Omental fat pad (tissue), 4 donors: ENCODE data around the gene ARL6IP4. TPM values are rescaled to one million over a fixed set of nuclear protein-coding genes. Genes with fewer than 3 reads are reported as not detected.

Experiments used
- ATAC-seq: fragments of 150-250 bp; one replicate; pipeline ENCODE4 v1.9.1; 2016; ENCODE audit warnings: mild to moderate bottlenecking, moderate library complexity; ENCODE audit not compliant: low FRiP score
- DNase-seq: peaks from one replicate; pipeline ENCODE4 v3.0.0-alpha.2; 2019; ENCODE audit warnings: low spot score
- total RNA-seq, 4 donors: library from RNA; depleted of rRNA; stranded (reverse); fragments of >200 nt; gene quantifications; one replicate each; pipeline ENCODE4 v1.1.0, GENCODE V29; 2016
- TF ChIP-seq, protein P1 (sequence below), 3 donors: fragments of 450-650 bp; IDR thresholded peaks; one replicate each; pipeline ENCODE4 v1.5.1; 2016 to 2017; ENCODE audit warnings: antibody characterized with exemption in 3 of 3, mild to moderate bottlenecking in 3 of 3, moderate library complexity in 2 of 3

ARL6IP4 gene
- total RNA-seq, 4 donors from 2014 or later: 146 to 241 (median 189) TPM

DNA sequence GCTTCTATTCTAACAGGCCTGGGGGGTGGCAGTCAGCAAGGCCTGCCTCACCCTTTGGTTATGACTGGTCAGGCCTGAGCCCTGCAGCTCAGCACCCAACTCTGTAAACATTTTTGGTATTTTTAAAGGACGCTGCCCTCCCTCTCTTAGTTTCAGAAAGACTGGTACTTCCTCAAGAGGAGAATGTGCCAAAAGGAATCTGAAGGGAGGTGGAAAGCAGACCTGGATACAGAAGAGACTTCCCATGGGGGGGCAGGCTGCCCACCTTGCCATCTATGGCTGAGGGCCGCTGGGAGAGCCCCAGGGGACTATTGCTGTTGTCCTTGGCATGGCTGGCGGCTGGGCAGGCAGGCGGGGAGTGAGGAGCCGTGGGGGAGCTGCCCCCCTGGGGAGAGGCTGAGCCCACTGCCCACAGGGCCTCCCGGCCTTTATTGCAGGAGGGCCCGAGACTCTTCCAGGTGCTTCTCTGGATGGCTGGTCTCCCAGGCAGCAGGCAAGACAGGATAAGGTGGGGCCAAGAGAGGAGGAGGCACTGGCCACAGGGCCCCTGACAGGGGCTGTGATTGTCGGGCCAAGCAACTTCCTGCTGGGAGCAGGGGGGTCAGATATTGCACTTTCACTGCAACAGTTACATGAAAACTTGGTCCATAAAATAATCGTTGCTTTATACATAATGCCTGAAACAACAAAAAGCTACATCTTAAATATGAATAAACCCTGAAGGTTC is 3.5 kb downstream of the ARL6IP4 start:
- TF ChIP-seq, protein P1, sequence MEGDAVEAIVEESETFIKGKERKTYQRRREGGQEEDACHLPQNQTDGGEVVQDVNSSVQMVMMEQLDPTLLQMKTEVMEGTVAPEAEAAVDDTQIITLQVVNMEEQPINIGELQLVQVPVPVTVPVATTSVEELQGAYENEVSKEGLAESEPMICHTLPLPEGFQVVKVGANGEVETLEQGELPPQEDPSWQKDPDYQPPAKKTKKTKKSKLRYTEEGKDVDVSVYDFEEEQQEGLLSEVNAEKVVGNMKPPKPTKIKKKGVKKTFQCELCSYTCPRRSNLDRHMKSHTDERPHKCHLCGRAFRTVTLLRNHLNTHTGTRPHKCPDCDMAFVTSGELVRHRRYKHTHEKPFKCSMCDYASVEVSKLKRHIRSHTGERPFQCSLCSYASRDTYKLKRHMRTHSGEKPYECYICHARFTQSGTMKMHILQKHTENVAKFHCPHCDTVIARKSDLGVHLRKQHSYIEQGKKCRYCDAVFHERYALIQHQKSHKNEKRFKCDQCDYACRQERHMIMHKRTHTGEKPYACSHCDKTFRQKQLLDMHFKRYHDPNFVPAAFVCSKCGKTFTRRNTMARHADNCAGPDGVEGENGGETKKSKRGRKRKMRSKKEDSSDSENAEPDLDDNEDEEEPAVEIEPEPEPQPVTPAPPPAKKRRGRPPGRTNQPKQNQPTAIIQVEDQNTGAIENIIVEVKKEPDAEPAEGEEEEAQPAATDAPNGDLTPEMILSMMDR (IDR thresholded peaks at IDR 0.05): no peak
- no peak for ATAC-seq
- no peak for DNase-seq

GRCh38 chr12:122984612-122985337 is 4.3 kb downstream of the ARL6IP4 start:
- TF ChIP-seq, protein P1 (IDR thresholded peaks at IDR 0.05): no peak
- DNase-seq: no peak
- ATAC-seq: no peak

DNA sequence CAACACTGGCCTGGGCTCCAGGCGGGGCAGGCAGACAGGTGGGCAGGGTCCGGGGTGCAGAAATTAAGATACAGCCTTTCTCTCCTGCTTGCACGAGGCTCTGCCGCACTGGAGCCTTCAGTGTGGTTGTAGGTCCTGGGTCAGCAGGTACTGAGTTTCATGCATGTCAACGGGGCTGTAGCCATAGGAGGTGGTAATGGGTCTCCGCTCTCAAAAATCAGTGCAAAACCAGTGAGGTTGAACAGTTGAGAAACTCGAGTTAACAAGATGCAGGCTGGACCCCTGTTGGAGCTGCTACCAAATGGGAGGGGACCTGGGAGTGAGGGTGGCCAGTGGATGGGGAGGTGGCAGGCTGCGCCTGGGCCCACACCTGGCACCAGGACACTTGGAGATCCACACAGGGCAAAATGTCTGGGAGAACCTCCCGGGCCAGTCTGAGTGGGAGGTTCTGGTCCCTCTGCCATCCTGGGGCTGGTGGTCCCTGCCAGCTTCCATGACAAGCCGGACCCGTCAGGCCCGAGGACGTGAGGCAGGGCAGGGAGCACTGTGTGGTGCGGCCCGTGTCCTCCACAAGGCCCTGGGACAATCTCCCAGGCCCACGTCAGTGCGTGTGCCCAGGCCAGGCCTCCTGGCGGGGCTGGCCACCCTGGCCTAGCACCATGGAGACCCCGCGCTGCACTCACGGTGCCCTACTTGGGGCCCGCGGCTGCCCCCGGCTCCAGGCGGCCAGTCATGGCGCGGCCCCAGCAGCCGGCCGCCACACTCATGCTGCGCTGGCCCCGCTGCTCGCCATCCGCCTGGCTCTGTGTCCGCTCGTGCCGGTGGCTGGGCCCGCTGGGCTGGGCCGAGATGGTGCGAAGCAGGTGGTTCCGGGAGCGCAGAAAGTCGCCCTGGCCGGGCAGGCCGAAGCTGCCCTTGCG is 5.1 kb downstream of the ARL6IP4 start:
- ATAC-seq (no peak), DNase-seq (no peak)
- TF ChIP-seq, protein P1 (IDR thresholded peaks at IDR 0.05): no peak

- no peak for ATAC-seq
- TF ChIP-seq, protein P1 (IDR thresholded peaks at IDR 0.05): no peak
These were observed 5.9 kb downstream of the ARL6IP4 start for GRCh38 chr12:122986258-122986871.

DNA sequence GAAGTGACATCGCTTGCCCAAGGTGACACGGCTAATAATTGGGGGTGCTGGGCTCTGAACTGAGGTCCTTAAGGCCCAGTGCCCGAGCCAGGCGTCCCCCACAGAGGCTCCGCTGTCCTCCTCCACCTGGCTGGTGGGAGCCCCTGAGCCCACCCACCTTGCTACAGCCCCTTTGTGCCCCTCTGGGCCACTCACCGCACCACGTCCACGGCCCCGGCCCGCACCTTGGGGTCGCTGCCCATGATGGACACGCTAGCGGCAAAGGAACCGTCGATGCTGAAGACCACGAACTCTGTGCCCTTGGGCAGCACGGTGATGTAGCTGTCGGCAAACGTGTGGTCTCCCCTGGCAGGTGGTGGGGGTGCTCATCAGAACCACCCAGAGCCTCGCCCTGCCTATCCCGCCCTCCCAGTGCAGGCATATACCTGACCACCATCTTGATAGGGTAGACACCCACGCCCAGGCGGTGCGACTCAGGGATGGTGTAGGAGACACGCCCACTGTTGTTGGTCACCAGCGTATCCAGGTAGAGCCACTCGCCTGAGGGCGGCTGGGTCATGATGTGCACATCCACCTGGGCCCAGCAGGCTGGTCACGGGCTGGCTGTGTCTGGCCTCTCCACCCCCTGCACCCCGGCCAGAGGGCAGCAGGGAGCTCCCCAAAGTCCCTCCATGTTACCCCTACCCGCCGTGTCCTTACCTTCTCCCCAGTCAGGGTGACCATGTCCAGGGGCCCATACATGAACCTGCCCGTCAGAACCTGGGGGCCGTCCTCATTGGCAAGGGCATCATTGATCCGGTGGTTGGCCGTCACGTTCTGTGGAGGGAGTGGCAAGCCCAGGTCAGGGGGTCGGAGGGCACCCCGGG is 6.8 kb downstream of the ARL6IP4 start:
- TF ChIP-seq, protein P1 (IDR thresholded peaks at IDR 0.05): no peak
- ATAC-seq (no peak), DNase-seq (no peak)

More at GRCh38 chr12:122986258-122986871, 5.9 kb downstream of the ARL6IP4 start:
- DNase-seq: no peak

GRCh38 chr12:122988036-122988435 is 7.6 kb downstream of the ARL6IP4 start:
- DNase-seq (no peak), ATAC-seq (no peak)
- TF ChIP-seq, protein P1 (IDR thresholded peaks at IDR 0.05): no peak
